Bronchus fibroblast of lung (primary cell): Measurements from ENCODE around the gene CABP5. TPM values are rescaled to one million over a fixed set of nuclear protein-coding genes. Genes with fewer than 3 reads are reported as not detected.

Source experiments
- total RNA-seq: library from RNA; depleted of rRNA; stranded (reverse); fragments of >200 nt; gene quantifications from 2 replicates; pipeline ENCODE4 v1.2.3, GENCODE V29; 2015

Gene CABP5
- total RNA-seq = not detected in 2 replicates

DNA sequence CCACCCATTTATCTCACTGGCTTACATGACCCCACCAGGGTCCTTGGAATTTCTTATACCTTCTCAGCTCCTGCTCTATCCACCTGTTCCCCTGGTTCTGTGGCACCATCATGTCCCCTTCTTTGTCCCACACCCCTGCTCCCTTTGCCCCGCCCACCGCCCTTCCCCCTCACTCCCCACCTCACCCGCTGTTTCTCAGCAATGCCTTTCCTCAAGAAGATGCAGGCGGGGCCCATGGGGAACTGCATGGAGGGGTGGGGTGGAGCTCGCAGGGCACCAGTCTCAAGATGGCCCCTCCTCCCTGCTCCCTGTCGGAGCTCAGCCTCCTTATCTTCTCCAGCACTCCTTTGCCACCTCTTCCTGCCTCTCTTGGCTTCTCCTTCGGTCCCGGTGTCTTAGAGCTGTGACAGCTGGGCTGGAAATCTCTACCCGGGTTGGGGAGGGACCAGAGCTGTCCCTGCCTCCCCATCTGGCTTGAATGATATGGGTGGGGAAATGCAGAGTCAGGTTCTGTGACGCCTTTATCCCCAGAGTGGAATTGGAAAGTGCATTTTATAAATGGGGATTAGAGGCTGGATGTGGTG is at the start of gene CABP5:
TSS of gene CABP5 (minus strand) at position 405 of the 584 bp plus-strand sequence. CDS start at position 248, 157 bp downstream.

DNA sequence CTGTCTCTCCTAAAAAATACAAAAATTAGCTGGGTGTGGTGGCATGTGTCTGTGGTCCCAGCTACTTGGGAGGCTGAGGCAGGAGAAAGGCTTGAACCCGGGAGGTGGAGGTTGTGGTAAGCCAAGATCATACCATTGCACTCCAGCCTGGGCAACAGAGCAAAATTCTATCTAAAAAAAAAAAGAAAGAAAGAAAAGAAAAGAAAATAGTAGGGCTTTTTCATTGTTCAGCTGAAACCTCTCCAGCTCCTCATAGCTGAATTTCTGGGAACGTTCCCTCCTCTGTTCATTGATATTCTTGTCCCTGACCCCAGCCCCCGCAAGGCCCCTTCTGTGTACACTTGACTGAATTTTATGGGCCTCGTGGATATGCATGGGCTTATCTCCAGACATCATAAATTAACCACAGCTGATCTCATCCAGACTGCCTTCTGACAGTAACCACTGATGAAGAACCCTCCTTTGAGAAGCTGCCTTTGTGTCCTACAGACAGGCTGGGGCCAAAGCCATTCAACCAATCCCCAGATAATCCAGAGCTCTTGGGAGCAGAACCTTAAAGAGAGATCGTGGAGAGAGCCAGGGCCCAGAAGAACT is 49.6 kb downstream of the CABP5 start, which contains the start of gene ELSPBP1:
TSS of gene ELSPBP1 (plus strand) at position 424 of the 594 bp plus-strand sequence. CDS start 14,036 bp downstream, outside the sequence.

DNA sequence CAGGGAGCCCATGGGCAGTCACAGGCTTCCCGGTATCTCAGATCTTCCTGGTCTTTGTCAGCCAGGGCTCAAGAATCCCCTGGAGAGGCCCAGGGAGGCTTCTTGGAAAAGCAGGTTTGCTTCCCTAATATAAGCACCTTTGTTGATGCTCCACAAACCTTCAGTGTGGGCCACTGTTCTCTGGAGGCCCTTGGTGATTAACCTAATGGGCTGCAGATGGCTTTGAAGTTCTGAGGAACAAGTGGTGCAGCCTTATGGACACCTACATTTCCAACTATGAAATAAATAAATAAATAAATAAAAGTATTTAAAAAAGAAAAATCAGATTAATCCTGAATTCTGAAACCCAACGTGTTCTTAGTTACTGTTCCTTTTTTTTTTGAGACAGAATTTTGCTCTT is 51.8 kb downstream of the CABP5 start, which contains the start of gene BSPH1:
TSS of gene BSPH1 (minus strand) at position 101 of the 400 bp plus-strand sequence. CDS start at position 12, 89 bp downstream.

Other genes starting within 250 kb of the CABP5 start
- not detected in 2 replicates for gene TPRX1, start 239.5 kb downstream of the CABP5 start, total RNA-seq
- not detected in 2 replicates for gene CRX, start 222.1 kb downstream of the CABP5 start, total RNA-seq
- gene TPRX2, start 184.8 kb downstream of the CABP5 start, total RNA-seq = not detected in 2 replicates
- gene SULT2A1, start 157.8 kb downstream of the CABP5 start, total RNA-seq = not detected in 2 replicates
- not detected in 2 replicates for gene BSPH1, start 51.9 kb downstream of the CABP5 start, total RNA-seq
- not detected in 2 replicates for gene ELSPBP1, start 49.4 kb downstream of the CABP5 start, total RNA-seq
- 2.0 and 2.4 TPM in 2 replicates for gene PLA2G4C, start 66.7 kb upstream of the CABP5 start, total RNA-seq
- gene LIG1, start 126.3 kb upstream of the CABP5 start, total RNA-seq = 59.3 and 67.8 TPM in 2 replicates
- 0.59 and 1.2 TPM in 2 replicates for gene ZSWIM9, start 126.6 kb upstream of the CABP5 start, total RNA-seq
- gene CARD8, start 211.8 kb upstream of the CABP5 start, total RNA-seq = 15.1 and 16.2 TPM in 2 replicates
- 0.89 and 1.0 TPM in 2 replicates for gene ZNF114, start 226.0 kb upstream of the CABP5 start, total RNA-seq